A549 (cell line): ENCODE results near the gene TRAPPC2L. TPM values are rescaled to one million over a fixed set of nuclear protein-coding genes. Genes with fewer than 3 reads are reported as not detected.

Source experiments
- ATAC-seq, 2 experiments: fragments of 200-7000 bp in 1 of 2; fragments of >200 bp in 1 of 2; cut with Nextera tagmentation in 1 of 2; cut with Tn5 transposase in 1 of 2; 3 replicates each; pipeline versions ENCODE4 v1.8.0 to v1.9.1; 2018 to 2020; ENCODE audit warnings: mild to moderate bottlenecking in 1 of 2, moderate library complexity in 1 of 2
- CTCF ChIA-PET: fragments of 300-600 bp; sonication (Branson Sonifier 250); formaldehyde crosslinking; extraction: SDS; loops from one replicate; lab custom pipeline; 2021; ENCODE audit warnings: antibody characterized with exemption, inconsistent platforms; lab: Yijun Ruan, JAX
- POLR2A ChIA-PET: fragments of 350-600 bp; formaldehyde crosslinking; extraction: SDS; loops from one replicate; lab custom pipeline; 2021; ENCODE audit warnings: antibody characterized with exemption, inconsistent platforms; lab: Yijun Ruan, JAX
- DNase-seq, 2 experiments: peaks; one replicate each; pipeline versions ENCODE4 v3.0.0 to v3.0.0-alpha.2; 2011 to 2016; ENCODE audit warnings: low read depth in 1 of 2, low spot score in 1 of 2
- FAIRE-seq: peaks from 2 replicates; lab custom pipeline; 2011; peaks lifted over from hg19 to GRCh38; lab: Jason Lieb, UNC
- H3K27ac ChIP-seq, 2 experiments: fragments of >200 bp; sonication (Bioruptor Twin); formaldehyde crosslinking; 3 replicates each; pipeline ENCODE4 v1.5.1; 2016 to 2017
- H3K4me1 ChIP-seq: fragments of >200 bp; sonication (Bioruptor Twin); formaldehyde crosslinking; 3 replicates; pipeline ENCODE4 v1.6.1; 2016
- H3K4me2 ChIP-seq: fragments of >200 bp; sonication (Bioruptor Twin); formaldehyde crosslinking; 3 replicates; pipeline ENCODE4 v1.6.1; 2016
- H3K4me3 ChIP-seq: fragments of >200 bp; sonication (Bioruptor Twin); formaldehyde crosslinking; 3 replicates; pipeline ENCODE4 v1.5.1; 2016
- H3K9me3 ChIP-seq: fragments of >200 bp; sonication (Bioruptor Twin); formaldehyde crosslinking; 3 replicates; pipeline ENCODE4 v1.6.1; 2016
- ATOH8 ChIP-seq: fragments of 250-450 bp; sonication (Bioruptor Pico); IDR thresholded peaks from 2 replicates; pipeline ENCODE4 v1.5.0; 2020; ENCODE audit warnings: low read depth, mild to moderate bottlenecking, moderate library complexity
- BCL3 ChIP-seq: fragments of >200 bp; sonication (Bioruptor Twin); formaldehyde crosslinking; IDR thresholded peaks from 3 replicates; pipeline ENCODE4 v1.6.1; 2016
- BHLHE40 ChIP-seq: IDR thresholded peaks from 2 replicates; pipeline ENCODE4 v1.6.1; 2012; ENCODE audit warnings: low read depth, low read length, inconsistent platforms
- CBX8 ChIP-seq: fragments of 200-600 bp; sonication (generic); IDR thresholded peaks from 2 replicates; pipeline ENCODE4 v1.6.1; 2016
- CTCF ChIP-seq: fragments of >200 bp; sonication (Bioruptor Twin); formaldehyde crosslinking; IDR thresholded peaks from 3 replicates; pipeline ENCODE4 v1.5.1; 2016
- E2F6 ChIP-seq: IDR thresholded peaks from 2 replicates; pipeline ENCODE4 v1.6.1; 2012; ENCODE audit warnings: low read depth, borderline replicate concordance
- EHMT2 ChIP-seq: fragments of 200-600 bp; sonication (generic); IDR thresholded peaks from 2 replicates; pipeline ENCODE4 v1.6.1; 2016; ENCODE audit warnings: antibody characterized with exemption, low read depth, mild to moderate bottlenecking, moderate library complexity
- FOSB ChIP-seq: fragments of 250-450 bp; sonication (Bioruptor Pico); IDR thresholded peaks from 2 replicates; pipeline ENCODE4 v1.5.0; 2020; ENCODE audit warnings: mild to moderate bottlenecking, moderate library complexity
- FOSL2 ChIP-seq, 2 experiments: fragments of 450-650 bp in 1 of 2; fragments of >200 bp in 1 of 2; sonication (Bioruptor Twin) in 1 of 2; formaldehyde crosslinking; IDR thresholded peaks; 2 replicates each; pipeline versions ENCODE4 v1.5.0 to v1.6.1; 2016 to 2020; ENCODE audit warnings: mild to moderate bottlenecking in 1 of 2, moderate library complexity in 1 of 2
- FOXS1 ChIP-seq: fragments of 250-450 bp; sonication (Bioruptor Pico); IDR thresholded peaks from 2 replicates; pipeline ENCODE4 v1.5.0; 2020; ENCODE audit warnings: mild to moderate bottlenecking, moderate library complexity
- GATA3 ChIP-seq: IDR thresholded peaks from 2 replicates; pipeline ENCODE4 v1.6.1; 2012; ENCODE audit warnings: borderline replicate concordance
- HES2 ChIP-seq: fragments of >200 bp; sonication (Bioruptor Twin); formaldehyde crosslinking; IDR thresholded peaks from 2 replicates; pipeline ENCODE4 v1.6.1; 2016
- HEYL ChIP-seq: fragments of 250-450 bp; sonication (Bioruptor Pico); IDR thresholded peaks from 2 replicates; pipeline ENCODE4 v1.8.0; 2021; ENCODE audit warnings: mild to moderate bottlenecking, moderate library complexity
- HOXA7 ChIP-seq: fragments of 250-450 bp; sonication (Bioruptor Pico); IDR thresholded peaks from 2 replicates; pipeline ENCODE4 v1.5.0; 2020; ENCODE audit warnings: mild to moderate bottlenecking, moderate library complexity
- HOXB13 ChIP-seq: fragments of 250-450 bp; sonication (Bioruptor Pico); IDR thresholded peaks from 2 replicates; pipeline ENCODE4 v1.5.0; 2020; ENCODE audit warnings: low read depth, mild to moderate bottlenecking, moderate library complexity
- JUNB ChIP-seq: fragments of >200 bp; sonication (Bioruptor Twin); formaldehyde crosslinking; IDR thresholded peaks from 2 replicates; pipeline ENCODE4 v1.6.1; 2016
- KDM5A ChIP-seq: fragments of 200-600 bp; sonication (generic); IDR thresholded peaks from 2 replicates; pipeline ENCODE4 v1.6.1; 2016; ENCODE audit warnings: antibody characterized with exemption, mild to moderate bottlenecking
- NFE2L2 ChIP-seq: fragments of 150-350 bp; conservative IDR thresholded peaks from 2 replicates; pipeline ENCODE4 v1.6.1; 2014; ENCODE audit warnings: low read length
- NPAS2 ChIP-seq: fragments of 250-450 bp; sonication (Bioruptor Pico); IDR thresholded peaks from 2 replicates; pipeline ENCODE4 v1.8.0; 2022; ENCODE audit warnings: mild to moderate bottlenecking, moderate library complexity, borderline replicate concordance
- NR3C1 ChIP-seq: fragments of >200 bp; sonication (Bioruptor Twin); formaldehyde crosslinking; IDR thresholded peaks from 3 replicates; pipeline ENCODE4 v1.6.1; 2017
- RARB ChIP-seq: fragments of 250-450 bp; sonication (Bioruptor Pico); IDR thresholded peaks from 2 replicates; pipeline ENCODE4 v1.8.0; 2021; ENCODE audit warnings: mild to moderate bottlenecking, moderate library complexity
- RFX5 ChIP-seq: fragments of 450-650 bp; IDR thresholded peaks from 2 replicates; pipeline ENCODE4 v1.7.1; 2014; ENCODE audit warnings: antibody characterized with exemption, mild to moderate bottlenecking, moderate library complexity
- SREBF2 ChIP-seq: fragments of 450-650 bp; IDR thresholded peaks from 2 replicates; pipeline ENCODE4 v1.6.1; 2014; ENCODE audit warnings: mild to moderate bottlenecking, moderate library complexity
- TFCP2L1 ChIP-seq: fragments of 250-450 bp; sonication (Bioruptor Pico); IDR thresholded peaks from 2 replicates; pipeline ENCODE4 v1.5.0; 2021; ENCODE audit warnings: mild to moderate bottlenecking
- TP53 ChIP-seq: fragments of 250-450 bp; sonication (Bioruptor Pico); IDR thresholded peaks from 2 replicates; pipeline ENCODE4 v1.5.0; 2021; ENCODE audit warnings: mild to moderate bottlenecking, moderate library complexity
- ZNF302 ChIP-seq: fragments of 250-450 bp; sonication (Bioruptor Pico); IDR thresholded peaks from 2 replicates; pipeline ENCODE4 v1.9.0; 2021; ENCODE audit warnings: inconsistent platforms, mild to moderate bottlenecking, moderate library complexity
- WGBS: methylation state at CpG from one replicate; pipeline ENCODE4 v1.1.6; 2017; ENCODE audit errors: missing lambda C conversion rate; 5-methylcytosine and 5-hydroxymethylcytosine counted together
- polyA plus RNA-seq, 4 experiments: library from polyadenylated mRNA; depleted of rRNA in 3 of 4; stranded (reverse); fragments of >200 nt; fragmentation: RNase III in 1 of 4; extraction: RNeasy Plus Mini Kit Qiagen cat#74134 plus additional on column Dnase treatment in 1 of 4; gene quantifications; 2 replicates in 3 of 4; 3 replicates in 1 of 4; pipeline ENCODE4 v1.2.3, GENCODE V29; 2011 to 2017

TRAPPC2L gene
- polyA plus RNA-seq, 2 of the 4 experiments (the other 2 are of a cell fraction): 70.3 to 80.2 TPM

GRCh38 chr16:88831838-88832237 lies 25.1 kb upstream of the TRAPPC2L start:
- no peaks in the 10 kb centered on the region for H3K9me3 ChIP-seq
- FAIRE-seq (no peak), DNase-seq (no peak), ATAC-seq (peak; percentile 73 to 75)
- no peak for TF ChIP-seq HEYL (CRISPR knock-in tag)
- TF ChIP-seq SREBF2: no peak
- TF ChIP-seq RFX5: no peak
- no peak for TF ChIP-seq HOXA7 (CRISPR knock-in tag)
- TF ChIP-seq BCL3: no peak
- no peak for TF ChIP-seq CBX8
- TF ChIP-seq FOXS1: no peak
- no peak for TF ChIP-seq GATA3
- no peak for TF ChIP-seq HES2
- TF ChIP-seq NPAS2: no peak
- TF ChIP-seq E2F6: no peak
- no peak for TF ChIP-seq FOSB (CRISPR knock-in tag)
- no peak for TF ChIP-seq EHMT2
- TF ChIP-seq TP53 (CRISPR knock-in tag): no peak
- TF ChIP-seq FOSL2 (IDR thresholded peaks at IDR 0.05): no peak
- no peak for TF ChIP-seq FOSL2 (CRISPR knock-in tag; IDR thresholded peaks at IDR 0.05)
- no peak for TF ChIP-seq NR3C1
- no peak for TF ChIP-seq KDM5A
- no peak for TF ChIP-seq ATOH8 (CRISPR knock-in tag)
- no peak for TF ChIP-seq ZNF302 (CRISPR knock-in tag)
- no peak for TF ChIP-seq NFE2L2
- H3K27ac ChIP-seq: no peak overlapping the region
- no peak overlapping the region for H3K4me2 ChIP-seq
- no peaks in the 10 kb centered on the region for H3K4me1 ChIP-seq
- H3K4me3 ChIP-seq: no peak overlapping the region
- ChIA-PET CTCF (interaction anchor here (1.7 kb wide), 1 partner anchor 89 kb away, joined by 3 read pairs; no protein-coding TSS in a partner anchor), POLR2A (no interaction called here)
- 80% methylated on average over 12 of the region's 13 CpGs for WGBS

- Histone ChIP-seq H3K27ac (no peak overlapping the region), H3K4me1 (no peaks in the 10 kb centered on the region), H3K9me3 (no peaks in the 10 kb centered on the region)
- DNase-seq (no peak), FAIRE-seq (no peak)
- POLR2A ChIA-PET: no interaction called here
- TF ChIP-seq BHLHE40: no peak
- TF ChIP-seq HOXB13: no peak
- TF ChIP-seq RFX5: no peak
- TF ChIP-seq KDM5A: no peak
- no peak for TF ChIP-seq HOXA7 (CRISPR knock-in tag)
- no peak for TF ChIP-seq CTCF
- TF ChIP-seq JUNB: no peak
- no peak for TF ChIP-seq RARB (CRISPR knock-in tag)
- TF ChIP-seq FOXS1: no peak
- TF ChIP-seq HEYL (CRISPR knock-in tag): no peak
- TF ChIP-seq TFCP2L1 (CRISPR knock-in tag): no peak
- TF ChIP-seq, all 56 proteins: peak for 0
- CTCF ChIA-PET: interaction anchor here (1.0 to 1.7 kb wide), 2 partner anchors 15 to 90 kb away, joined by 3 read pairs; no protein-coding TSS in a partner anchor
- no peak for ATAC-seq
- Histone ChIP-seq H3K4me2 (no peak overlapping the region), H3K4me3 (no peak overlapping the region)
- 96% methylated on average over 13 of the region's 13 CpGs for WGBS
Measured at GRCh38 chr16:88833086-88833485, 23.8 kb upstream of the TRAPPC2L start.
